Measurements from ENCODE around the gene MRTFA.

The MRTFA gene

DNA sequence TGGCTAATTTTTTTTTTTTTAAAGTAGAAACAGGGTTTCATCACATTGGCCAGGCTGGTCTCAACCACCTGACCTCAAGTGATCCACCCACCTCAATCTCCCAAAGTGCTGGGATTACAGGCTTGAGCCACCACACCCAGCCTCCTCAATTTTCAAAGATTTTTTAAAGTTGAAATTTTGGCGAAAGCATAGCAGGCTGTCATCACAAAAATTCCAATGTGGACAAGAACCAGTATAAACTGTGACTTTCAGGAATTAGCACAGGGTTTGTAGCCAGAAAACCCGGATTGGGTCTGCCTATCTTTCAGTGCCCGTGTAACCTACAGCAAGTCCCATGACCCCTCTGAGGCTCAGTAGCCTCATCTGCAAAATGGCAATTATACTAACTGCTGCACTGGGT lies 185.9 kb downstream of the MRTFA start:
- DNase-seq: no peak

DNA sequence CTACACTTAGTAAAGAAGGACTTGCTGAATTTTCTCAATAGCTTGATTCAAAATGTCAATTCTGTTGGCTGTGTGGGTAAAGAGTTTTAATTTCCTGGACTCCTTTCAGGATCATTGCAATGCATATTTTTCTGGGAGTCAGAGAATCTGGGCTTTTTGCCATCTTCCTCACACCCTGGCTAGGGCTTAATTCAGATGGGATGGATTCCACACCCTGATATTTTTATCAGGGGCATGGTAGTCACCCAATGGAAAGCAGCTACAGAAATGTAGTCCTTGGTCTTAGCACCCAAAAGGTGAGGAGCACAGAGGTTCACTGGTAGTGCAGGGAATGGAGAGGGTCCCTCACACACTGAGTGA lies 186.9 kb downstream of the MRTFA start:
- peak in 1 of 2 experiments; percentile 14 for DNase-seq

DNA sequence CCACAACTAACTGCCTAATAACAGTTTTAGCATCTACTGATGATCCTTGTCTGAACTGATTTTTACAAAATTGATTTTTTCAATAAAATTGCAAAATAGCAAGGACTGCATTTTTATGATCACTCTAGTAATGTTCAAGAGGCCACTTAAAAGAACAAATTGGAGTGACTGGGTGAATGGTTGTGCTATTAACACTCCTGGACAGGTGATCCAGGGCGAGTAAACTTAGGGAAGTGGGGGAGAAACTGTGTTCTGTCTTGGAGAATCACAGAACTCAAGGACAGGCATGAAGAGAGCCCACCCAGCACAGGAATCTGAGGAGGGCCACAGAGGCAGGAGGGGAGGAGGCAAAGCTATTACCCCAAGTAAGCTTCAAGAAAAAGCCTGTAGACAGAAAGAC lies 190.3 kb downstream of the MRTFA start:
- no peak for DNase-seq

DNA sequence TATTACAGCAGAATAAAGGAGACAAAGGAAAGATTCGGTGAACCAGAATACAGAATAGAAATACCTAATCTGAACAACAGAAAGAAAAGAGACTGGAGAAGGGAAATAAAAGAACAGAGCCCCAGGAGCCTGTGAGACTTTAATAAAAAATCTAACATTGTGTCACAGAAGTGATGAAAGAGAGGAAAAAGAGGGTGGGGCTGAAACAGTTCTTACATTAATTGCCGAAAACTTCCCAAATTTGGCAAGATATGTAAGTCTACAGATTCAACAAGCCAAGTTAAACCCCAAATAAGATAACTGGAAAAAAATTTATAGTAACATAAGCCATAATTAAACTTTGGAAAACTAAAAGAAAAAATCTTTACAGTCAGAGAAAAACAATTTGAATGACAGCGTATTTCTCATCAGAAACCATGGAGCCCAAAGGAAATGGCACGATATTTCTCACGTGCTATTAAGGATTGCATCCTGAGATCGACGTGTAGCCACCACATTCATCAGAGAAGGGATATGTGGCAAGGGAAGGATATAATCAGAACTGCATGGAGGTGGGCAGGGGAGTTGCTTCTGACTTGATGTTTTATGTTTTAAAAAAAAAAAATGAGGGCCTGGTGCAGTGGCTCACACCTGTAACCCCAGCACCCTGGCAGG lies 192.2 kb downstream of the MRTFA start:
- no peak for DNase-seq

DNA sequence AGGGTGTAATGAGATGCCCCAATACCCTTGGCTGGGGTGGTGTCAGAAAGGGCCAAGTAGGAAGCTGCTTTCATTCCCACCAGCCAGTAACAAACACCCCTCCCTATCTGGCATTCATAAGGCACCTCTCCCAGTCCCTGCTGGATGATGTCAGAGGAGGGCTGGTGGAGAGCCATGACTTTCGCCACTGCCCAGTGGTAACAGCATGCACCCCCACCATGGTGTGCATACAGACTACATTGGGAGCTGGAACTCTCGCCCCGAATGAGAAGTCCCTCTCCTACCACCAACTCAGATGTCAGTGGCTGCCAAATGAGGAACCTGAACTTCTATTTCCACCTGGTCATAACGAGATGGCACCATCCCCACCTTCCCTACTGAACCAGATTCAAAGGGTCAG lies 192.8 kb downstream of the MRTFA start:
- DNase-seq: no peak

DNA sequence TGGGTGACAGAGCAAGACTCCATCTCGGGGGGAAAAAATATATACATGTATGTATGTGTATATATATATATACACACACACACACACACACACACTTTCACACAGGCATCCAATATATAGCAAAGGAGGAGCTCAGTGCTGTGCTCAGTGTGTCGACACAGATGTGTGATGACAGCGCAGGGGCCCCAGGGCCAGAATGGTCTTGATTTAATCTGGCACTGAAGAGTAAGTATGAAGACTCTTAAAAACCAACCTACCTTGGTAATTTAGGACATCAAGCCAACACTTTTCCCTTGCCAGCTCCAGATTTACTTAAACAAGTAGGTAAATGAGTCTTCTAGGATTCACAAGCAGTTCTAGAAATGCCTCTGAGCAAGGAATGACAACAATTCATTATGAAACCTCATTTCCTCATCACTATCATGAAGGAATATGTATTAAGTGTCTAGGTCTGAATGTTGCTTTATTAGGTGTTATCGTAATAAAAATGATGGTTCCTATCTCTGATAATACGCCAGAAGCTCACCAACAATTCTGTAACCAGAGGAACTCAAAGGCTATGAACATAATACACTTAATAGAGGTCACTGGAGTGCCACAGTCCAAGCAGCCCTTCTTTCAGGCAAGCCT lies 194.6 kb downstream of the MRTFA start:
- DNase-seq: no peak

DNA sequence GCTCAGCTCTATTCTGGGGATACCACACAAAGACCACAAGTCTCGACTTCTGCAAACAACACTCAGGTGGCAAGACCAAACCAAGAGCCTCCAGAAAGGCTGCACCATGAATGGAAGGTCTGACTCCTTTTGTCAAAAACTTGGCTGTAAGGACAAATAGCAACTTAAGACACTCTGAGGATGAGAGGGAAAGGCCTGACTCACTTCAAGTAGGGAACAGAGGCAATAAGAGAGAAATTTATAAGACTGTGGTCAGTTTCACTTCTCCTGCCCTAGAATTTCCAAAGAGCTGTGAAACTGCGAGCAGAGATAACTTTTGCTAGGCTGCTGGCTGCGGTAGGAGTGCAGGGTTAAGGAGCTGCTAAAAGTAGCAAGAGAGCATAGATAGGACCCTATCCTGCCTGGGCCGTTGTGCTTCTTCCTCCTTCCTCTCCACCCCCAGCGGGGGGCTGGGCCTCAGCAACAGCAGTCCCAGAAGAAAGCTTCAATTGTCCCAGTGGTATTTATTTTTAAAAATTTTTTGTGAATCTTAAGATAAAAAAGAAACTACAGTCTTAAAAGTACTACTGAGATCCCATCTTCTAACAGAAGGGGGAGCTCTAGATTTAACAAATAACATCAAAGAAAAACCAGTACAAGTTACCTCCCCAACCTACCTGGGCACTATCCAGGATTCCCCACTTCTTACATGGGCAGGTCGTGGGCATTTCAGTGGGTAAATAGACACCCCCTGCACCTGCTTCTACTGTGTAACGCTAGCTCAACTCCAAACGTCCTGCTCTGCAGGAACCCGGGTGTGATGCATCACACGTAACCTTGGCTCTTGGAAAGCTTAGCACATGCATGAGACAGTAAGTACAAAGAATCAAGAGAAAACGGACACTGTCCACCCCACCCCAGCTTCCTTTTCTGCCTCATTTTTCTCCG lies 199.8 kb downstream of the MRTFA start:
- DNase-seq: peak in 1 of 2 experiments; percentile 17

DNA sequence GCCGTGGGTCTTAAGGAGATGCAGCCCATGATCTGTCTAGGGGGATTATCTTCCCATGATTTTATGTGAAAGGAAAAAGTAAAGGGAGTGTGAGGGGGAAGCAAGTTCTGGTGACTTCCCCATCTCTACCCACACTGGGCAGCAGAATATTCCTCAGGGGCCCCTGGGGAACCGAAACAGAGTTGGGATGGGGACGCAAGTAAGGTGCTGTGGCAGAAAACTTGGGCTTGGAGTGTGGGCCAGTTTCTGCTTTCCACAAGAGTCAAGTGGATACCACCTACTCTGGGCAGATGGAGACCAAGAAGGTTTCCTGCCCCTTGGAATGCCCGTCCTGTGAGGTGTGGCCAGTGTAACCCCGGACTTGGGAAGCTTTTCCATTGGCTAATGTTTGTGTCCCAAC lies 201.8 kb downstream of the MRTFA start:
- no peak for DNase-seq

DNA sequence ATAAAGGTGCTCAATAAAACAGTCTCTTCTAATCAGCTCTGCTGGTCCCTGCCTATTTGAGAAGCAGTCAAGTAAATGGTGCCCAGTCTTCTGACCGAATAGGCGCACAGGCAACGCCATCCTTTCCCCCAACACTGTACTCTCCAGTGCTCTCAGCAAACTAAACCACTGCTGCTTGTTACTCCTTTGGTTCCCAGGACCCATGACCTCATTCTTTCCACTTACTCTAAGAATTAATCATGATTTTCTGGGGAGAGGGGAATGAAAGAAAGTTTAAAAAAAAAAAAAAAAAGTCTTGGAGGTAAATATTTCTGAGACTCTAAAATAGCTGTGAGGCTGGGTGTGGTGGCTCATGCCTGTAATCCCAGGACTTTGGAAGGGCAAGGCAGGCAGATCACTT lies 202.4 kb downstream of the MRTFA start:
- no peak for DNase-seq

DNA sequence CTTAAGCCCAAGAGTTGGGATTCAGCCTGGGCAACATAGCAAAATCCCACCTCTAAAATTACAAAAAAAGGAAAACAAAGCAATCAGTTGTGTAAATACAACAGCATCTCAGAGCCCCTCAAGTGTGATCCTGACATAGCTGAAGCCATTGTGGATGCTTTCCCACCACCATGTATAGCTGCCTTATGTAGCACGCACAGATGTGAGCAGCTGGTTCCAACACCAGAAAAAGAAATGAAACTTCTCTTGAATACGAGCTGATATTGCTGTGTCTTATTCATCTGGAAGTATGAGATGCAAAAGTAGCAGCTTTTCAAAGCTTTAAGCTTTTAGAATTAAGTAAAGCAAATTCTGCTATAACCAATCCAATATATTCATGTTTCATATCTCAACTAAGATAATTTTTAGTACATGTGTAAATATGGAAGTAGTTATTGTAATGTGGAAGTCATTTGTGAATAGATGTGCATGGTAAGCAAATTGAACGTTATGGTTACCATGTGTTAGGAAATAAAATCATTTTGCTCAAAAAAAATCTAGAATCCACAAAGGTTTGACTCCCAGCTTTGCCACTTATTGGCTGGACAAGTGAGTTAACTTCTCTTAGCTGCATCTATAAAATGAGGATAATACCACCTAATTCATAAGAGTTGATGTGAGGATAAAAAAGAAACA lies 203.0 kb downstream of the MRTFA start:
- no peak for DNase-seq

DNA sequence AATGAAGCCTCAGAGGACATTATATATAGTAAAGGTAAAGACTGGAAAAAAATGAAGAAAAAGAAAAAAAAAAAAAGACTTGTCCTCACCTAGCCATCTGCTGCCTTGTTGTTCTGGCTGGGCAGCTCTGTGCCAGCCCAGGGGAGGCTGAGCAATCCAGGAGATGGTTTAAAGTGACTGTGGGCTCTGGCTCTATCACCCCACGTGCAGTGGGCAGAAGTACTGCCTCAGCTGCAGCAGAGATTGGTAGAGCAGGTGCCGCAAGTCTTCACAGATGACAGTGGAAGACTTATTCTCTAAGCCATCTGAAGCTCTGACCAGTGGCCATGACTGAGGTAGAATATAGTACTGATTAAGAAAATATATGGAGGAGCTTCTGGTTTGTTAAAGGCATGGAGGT lies 203.9 kb downstream of the MRTFA start:
- no peak for DNase-seq

DNA sequence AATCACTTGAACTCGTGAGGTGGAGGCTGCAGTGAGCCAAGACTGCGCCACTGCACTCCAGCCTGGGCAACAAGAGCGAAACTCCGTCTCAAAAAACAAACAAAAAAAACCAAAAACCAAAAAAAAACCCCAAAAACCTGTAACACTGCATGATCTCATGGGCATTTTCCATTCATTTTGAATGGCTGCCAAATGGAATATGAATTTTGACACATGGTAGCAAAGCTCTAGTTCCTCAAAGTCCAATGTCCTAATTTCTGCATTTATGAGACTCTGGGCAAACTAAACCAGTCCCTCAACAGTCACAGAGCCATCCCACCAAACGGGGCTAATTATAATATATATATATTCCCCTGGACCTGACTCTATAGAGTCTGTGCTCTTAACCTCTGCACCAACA lies 204.4 kb downstream of the MRTFA start:
- no peak for DNase-seq

DNA sequence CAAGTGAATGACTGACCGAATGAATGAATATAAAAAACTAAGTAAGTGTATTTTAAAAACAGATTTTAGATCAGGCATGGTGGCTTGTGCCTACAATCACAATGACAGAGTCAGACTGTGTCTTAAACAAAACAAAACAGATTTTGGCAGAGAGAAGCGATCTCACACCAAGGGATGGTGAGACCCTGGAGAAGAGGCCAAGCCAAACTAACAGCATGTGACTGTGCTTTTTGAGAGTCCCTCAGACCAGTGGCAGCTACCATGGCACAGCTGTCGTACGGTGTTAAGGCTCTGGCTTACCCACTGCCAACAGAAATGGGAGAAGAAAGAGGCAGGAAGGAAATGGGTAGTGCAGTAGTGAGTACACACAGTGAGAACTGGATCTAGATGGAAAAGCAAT lies 205.5 kb downstream of the MRTFA start:
- no peak for DNase-seq

DNA sequence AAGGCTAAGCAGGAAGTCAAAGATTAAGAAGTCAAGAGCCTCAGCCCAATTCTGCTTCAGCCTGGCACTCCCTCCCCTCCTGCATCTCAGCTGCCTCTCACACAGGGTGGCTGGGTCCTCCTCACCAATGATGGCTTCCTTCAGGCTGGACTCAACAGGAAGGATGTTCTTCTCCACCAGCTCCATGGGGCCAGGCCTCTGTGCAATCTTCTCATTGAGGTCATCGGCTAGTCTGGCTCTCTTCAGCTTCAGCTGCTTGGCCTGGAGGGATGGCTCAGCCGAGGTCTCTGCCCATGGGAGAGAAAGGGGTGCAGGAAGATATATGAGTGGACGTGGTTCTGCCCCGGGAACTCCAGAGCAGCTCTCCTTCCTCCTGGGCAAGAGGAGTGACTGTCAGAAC lies 207.0 kb downstream of the MRTFA start:
- no peak for DNase-seq

DNA sequence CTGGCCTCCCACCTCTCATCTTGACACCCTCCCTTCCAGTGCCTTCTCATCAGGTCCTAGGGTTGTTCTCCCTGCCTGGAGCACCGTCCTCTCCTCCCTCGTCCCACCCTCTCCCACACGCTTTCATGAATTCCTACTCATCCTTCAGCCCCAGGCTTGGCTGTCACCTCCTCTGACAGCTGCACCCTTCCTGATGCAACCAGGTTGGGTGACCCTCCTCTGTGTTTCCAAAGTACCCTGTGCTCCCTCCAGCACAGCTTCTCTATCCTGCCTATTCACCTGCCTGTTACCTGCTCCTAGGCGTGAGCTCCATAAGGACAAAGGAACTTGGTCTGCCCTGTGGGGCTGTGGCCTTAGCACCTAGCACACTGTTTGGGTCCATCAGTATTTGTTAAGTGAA lies 207.7 kb downstream of the MRTFA start:
- no peak for DNase-seq

DNA sequence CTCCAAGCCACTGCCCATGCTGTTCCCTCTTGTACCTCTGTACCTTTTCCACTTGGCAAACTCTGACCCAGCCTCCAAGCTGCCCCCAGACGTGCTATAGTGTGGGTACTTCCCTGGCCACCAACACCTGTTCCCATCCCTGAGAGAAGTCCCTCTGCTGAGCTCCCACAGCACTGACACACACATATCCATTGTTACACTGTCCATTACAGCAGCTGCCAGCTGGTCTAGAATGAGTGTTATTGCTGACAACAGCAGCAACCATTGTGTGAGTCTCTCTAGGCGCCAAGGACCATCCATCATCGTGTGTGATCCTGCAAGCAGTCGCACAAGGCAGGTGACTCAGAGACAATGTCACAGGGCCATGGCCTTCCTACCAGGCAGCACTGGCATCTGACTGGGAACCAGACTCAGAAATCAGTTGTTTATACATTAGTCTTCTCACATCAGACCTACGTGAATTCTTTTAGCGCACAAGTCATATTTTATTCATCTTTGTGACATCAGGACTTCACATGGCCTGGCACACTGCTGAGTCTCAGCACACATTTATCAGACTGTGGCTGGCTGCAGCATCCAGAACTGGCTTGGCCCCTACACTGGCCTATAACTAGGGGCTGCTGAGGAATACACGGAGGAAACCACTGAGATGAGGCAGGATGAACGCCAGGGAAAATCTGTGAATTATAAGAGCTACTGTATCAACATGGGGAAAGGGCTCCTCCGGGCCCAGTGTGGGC lies 209.8 kb downstream of the MRTFA start:
- no peak for DNase-seq

DNA sequence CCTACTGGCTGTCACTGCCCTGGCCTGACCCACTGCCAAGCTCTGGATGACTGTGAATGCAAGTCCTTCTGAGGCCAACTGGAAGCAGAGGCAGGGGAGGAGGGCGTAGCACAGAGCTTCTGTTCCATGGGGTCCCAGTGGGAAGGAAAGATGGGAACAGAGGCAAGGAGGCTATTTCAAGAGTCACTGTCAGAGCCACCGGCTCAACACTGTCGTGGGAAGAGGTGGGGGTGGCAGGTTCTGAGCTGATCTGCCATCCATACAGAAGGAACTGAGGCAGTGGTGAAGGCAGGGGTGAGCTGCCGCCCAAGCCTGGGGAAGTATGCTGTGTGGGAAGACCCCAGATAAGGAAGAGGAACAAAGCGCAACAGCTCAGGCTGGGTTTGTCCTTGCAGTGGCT lies 211.4 kb downstream of the MRTFA start:
- DNase-seq: no peak

DNA sequence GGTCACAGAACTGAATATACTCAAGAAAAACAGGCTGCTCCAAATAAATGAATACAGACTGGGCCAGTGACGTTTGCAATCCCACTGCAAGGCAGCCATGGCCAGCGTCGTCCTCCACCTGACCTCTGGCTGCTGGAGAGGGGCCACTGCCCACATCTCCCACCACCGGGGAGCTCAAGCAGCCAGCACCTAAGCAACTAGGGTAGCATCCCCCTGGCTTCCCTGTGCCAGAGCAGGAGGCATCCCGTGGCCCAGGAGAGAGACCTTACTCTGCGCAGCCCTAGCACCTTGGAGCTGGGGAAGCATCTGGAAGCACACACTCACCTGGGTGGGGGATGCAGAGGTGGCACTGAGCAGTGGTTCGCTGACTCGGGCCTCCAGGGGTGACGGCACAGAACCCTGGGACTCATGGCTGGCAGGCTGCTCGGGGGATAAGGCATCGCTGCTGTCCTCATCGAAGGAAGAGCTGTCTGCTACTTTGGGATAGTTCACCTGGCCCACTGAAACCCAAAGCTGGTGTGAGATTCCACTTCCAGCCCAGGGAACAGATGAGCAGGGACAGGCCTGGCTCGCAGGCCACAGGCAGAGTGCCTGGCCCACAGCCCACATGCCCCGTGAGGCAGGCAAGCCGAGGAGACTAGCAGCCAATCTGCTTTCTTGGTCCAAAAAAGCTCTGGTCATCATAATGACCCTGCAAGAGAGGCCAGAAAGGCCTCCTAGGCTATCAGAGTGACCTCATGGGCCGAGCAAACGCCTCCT lies 212.5 kb downstream of the MRTFA start:
- no peak for DNase-seq

DNA sequence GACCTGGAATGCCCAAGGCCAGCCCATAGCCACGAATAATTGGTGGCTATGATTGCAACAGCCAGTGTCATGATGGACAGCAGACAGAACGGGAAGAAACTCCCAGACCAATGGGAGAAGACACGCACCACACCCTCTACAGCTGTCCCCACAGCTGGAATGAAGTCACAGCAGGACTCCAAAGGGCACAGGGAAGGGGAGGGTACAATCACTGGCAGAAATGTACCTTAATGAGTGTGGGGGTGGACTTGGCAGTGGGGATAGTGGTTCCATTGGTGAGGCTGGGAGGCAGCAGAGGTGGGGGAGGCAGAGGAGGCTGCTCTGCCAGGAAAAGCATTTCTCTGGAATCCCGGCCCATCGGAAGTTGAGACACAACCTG lies 213.2 kb downstream of the MRTFA start:
- DNase-seq: no peak

DNA sequence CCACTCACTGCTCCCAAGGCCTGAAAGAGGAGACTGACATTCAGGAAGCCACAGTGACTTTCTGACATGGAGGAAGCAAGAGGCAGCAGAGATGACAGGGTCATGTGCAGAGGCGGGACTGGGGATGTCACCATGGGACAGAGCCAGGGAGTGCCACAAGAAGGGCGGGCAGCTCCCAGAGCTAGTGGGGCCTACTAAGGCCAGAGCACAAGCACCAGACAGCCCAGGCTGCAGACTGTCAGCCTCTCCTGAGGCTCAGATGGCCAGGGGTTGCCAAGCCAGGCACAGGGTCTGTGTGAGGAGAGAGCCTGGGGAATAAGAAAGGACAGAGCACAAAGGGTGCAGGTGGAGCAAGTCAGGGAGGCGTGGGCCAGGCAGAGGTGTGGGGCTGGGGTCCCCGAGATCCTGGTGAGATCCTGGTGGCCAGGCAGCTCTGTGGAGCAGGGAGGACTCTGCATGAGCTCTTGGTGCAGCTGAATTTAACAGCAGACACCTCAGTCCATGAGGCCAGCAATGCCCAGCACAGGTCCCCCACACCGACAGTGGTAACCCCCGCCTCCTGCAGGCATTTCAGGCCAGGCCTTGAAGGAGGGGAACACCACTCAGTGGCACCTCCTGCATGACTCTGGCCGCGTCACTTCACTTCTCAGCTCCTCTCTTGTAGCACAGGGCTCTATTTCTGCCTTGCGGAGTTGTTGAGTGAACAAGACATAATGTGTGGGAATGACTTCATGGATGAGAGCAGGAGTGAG lies 213.8 kb downstream of the MRTFA start:
- no peak for DNase-seq

DNA sequence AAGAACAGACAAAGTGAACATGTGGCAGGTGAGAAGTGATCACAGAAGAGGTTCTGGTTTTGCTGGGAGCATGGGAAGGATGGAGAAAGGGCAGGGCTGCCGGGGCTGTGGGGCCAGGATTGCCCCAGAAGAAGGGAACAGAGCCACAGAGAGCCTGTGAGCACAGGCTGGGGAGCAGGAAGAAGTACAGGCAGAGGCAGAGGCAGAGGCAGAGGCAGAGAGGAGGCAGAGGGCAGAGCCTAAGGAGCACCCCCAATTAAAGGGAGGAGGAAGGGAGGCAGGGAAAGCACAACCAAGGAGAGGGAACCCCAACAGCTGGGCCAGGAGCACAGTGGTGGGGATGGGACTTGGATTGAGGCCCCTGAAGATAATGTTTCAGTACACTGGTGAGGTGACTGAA lies 214.6 kb downstream of the MRTFA start:
- no peak for DNase-seq

DNA sequence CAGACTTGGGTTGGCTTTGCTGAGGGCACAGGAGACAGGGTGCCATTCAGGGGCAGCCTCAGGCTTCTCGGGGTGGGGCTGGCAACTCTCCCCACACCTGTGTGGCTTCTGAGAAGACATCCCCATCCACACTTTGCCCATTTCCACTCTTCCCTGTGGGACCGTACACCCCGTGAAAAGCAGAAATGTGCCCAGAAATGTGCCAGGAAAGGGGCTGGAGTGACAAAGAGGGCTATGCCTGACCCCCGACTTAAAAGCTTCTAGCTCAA lies 215.5 kb downstream of the MRTFA start:
- DNase-seq: no peak

Data from cerebellar nuclear complex (tissue), 1 donor.